Mammary epithelial cell (primary cell): ENCODE data around the gene HLA-DPB1.

Source experiments
- CTCF ChIP-seq, 2 donors: IDR thresholded peaks in 1 of 2; conservative IDR thresholded peaks in 1 of 2; 2 replicates each; pipeline ENCODE4 v1.5.1; 2011 to 2012; ENCODE audit warnings: inconsistent platforms in 2 of 2, low read length in 2 of 2, mild to moderate bottlenecking in 2 of 2, control low read depth in 1 of 2, low read depth in 1 of 2; ENCODE audit not compliant: insufficient read depth in 1 of 2; ENCODE audit errors: extremely low read depth in 1 of 2
- EZH2 ChIP-seq: IDR thresholded peaks from 2 replicates; pipeline ENCODE4 v1.6.1; 2012; ENCODE audit warnings: low read length, inconsistent platforms, borderline replicate concordance

GRCh38 chr6:33075208-33075567 is 602 bp upstream of the HLA-DPB1 start:
- TF ChIP-seq EZH2 (no peak), CTCF (conservative IDR thresholded peaks at IDR 0.05 in 1 of 2, IDR thresholded peaks at IDR 0.05 in 1 of 2; ENCODE audit: extremely low read depth in 1 of 2, insufficient read depth in 1 of 2, low read depth in 1 of 2, low read length in 2 of 2) (no peak)
